GM19043 (cell line): Measurements from ENCODE around the gene EXD1.
"Not testable (repeated sequence)": the region's sequence is repeated elsewhere in the genome, so short reads cannot be mapped to it uniquely, and the experiment has no call there.

Source experiments
- ATAC-seq: cut with Tn5 transposase; IDR thresholded peaks from one replicate; pipeline ENCODE4 v1.9.1; 2021; ENCODE audit warnings: low read depth; ENCODE audit not compliant: unreplicated experiment

Gene EXD1

DNA sequence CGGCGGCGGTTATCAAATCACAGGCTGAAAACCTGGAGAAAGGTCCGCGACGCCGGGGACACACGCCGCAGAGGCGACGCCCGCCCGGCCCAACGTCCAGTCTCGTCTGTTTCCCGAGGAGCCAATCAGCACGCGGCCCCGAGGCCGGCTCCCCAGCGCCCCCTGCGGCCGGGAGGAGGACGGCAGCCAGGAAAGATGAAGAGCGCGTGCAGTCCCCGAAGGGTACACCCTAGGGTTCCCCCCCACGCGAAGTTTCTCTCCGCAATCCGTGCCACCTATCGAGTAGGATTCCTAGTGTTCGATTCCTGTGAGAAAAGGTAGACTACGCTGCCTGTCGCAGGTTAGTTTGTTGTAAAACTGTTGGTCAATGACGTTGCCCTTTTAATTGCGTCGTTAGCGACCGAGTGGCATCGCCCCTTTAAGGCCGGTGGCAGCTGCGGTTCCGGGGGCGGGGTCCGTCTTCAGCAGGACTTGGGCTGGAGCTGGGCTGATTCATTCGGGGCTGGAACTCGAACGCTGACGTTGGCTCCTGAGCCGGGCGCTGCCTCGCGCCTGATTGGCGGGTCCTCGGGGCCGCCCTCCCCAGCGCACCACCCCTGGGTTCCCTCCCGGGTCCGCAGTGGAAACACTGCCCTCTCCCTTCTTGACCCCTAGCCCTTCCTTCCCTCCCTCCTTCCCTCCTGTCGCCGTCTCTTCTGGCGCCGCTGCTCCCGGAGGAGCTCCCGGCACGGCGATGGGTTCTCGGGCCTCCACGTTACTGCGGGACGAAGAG, at the start of gene EXD1, which contains the start of gene CHP1:
EXD1 (minus strand) TSS at position 108 of the 772 bp plus-strand sequence. CDS start 4,182 bp downstream, outside the sequence.
CHP1 (plus strand) TSS at position 619 of the 772 bp plus-strand sequence; CDS start at position 734, 115 bp downstream.
- ATAC-seq: peak; percentile 96

GRCh38 chr15:41279535-41280283, 49.2 kb upstream of the EXD1 start:
- ATAC-seq: no peak

DNA sequence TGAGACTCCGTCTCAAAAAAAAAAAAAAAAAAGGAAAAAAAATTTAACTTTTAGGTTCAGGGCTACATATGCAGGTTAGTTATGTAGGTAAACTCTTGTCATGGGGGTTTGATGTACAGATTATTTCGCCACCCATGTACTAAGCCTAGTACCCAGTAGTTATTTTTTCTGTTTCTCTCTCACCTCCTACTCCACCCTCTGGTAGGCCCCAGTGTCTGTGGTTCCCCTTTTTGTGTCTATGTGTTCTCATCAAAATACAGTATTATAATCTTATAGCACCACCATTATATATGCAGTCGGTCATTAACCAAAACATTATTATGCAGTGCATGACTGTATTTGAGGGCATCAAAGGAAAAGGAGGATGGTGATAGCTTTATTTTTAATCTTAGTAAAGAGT, 47.8 kb upstream of the EXD1 start:
- ATAC-seq: no peak

DNA sequence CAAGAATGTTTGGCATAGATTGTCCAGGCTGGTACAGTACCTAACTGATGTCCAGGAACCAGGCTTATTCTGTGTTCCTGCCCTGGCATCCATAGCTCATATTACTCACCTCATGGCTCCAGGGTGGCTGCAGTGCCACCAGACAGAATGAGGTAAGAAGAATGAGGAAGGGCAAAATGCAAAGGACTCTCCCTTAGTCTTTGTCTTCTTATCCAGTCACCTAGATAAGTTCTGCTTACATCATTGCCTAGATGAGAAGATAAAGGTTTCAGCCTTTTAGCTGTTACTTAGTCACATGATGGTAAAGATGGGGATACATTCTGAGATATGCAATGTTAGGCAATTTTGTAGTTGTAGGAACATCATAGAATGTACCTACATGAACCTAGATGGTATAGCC, 46.3 kb upstream of the EXD1 start:
- no peak for ATAC-seq

DNA sequence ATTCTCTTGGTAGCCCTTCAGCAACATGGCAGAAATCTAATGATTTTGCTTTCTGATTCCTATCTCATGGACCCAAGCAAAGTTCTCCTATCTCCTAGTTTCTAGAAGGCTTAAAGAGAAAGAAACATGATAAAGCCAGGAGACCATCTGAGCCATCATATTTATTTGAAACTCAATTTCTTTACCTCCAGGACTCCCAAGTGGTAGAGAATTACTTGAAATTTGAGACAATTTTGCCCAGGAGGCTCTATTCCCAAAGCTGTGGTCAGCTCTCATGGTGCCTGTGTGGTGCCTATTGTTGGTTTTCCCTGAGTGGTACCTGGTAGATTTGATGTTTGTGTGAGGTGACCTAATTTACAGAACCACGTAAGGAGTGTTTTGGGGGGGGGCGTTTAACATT, 39.3 kb upstream of the EXD1 start:
- ATAC-seq: no peak

DNA sequence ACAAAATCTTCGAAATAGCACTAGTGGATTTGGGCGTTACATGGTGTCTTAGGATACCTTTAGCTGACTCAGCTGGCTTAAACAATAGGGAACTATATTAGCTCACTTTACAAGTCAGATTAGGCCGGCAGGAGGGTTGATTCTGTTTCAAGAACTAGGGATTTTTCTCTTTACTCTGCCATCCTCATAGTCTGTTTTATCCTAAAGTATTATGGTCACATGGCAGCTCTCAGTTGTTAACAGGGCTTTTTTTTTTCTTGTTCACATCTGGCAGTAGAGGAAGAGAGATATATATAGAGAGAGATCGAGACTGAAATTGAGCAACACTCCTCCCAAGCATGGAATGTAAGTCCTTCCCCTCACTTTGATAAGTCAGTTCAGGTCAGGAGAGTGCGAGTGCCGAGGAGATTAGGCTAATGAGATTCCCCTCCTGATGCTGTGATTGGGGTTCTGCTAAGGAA, 33.4 kb upstream of the EXD1 start:
- no peak for ATAC-seq

- ATAC-seq: no peak
Measured at GRCh38 chr15:41262571-41262970, 32.0 kb upstream of the EXD1 start.

DNA sequence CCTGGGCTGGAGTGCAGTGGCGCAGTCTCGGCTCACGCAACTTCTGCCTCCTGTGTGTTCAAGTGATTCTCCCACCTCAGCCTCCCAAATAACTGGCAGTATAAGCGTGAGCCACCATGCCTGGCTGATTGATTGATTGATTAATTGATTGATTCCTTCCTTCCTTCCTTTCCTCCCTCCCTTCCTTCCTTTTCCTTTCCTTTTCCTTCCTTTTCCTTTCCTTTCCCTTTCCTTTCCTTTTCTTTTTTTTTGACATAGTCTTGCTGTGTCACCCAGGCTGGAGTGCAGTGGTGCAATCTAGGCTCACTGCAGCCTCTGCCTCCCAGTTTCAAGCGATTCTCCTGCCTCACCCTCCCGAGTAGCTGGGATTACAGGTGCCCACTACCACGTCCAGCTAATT, 30.4 kb upstream of the EXD1 start:
- not testable (repeated sequence) for ATAC-seq

DNA sequence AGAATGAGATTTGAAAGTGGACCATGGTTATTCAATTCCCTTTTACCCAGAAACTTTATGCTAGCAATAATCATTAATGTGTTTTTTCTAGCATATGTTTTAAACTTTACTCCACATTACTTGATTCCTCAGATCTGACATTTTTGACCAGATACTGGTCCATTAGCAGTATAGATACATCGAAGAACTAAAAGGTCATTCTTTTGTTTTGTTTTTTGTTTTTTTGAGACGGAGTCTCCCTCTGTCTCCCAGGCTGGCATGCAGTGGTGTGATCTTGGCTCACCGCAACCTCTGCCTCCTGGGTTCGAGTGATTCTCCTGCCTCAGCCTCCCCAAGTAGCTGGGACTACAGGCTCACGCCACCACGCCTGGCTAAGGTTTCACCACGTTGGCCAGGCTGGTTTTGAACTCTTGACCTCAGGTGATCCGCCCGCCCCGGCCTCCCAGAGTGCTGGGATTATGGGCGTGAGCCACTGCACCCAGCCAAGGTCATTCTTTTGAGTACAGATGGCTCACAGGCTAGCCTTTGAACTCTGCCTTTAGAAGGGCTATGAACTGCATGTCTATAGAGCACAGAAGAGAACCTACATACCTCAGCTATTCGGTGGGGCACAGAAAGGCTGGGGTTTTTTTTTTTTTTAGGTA, 29.1 kb upstream of the EXD1 start:
- ATAC-seq: no peak

DNA sequence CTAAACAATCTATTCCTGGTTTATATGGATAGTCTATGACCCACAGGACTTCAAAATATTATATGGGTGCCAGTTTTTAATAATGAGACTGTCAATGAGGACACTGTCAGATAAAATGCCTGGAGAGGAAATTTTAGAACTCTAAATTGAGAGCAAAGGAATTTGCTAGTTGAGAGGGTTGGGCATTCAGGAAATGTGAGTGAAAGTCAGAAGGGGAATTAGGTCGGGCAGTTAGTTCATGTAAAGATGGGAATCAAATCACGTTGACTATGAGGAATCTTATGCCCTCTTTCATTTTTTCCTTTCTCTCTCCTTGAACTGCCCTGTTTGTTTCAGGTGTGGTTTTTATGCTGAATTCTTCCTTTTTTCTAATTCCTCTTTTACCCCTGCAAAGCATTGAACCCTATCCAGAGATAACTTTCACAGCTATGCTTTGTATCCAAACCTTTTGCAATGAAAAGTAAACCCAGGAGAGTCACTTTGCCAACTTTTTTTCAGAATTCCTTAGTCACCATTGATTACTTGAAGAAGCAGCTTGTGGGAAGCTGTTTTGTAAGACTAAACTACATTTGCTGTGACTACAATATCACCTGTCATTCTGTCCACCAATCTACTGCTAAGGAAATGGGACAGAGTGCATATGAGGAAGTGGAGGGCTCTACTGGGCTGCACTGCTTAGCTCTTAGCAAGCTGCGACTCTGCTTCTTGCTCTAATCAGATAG, 28.4 kb upstream of the EXD1 start:
- ATAC-seq: no peak

DNA sequence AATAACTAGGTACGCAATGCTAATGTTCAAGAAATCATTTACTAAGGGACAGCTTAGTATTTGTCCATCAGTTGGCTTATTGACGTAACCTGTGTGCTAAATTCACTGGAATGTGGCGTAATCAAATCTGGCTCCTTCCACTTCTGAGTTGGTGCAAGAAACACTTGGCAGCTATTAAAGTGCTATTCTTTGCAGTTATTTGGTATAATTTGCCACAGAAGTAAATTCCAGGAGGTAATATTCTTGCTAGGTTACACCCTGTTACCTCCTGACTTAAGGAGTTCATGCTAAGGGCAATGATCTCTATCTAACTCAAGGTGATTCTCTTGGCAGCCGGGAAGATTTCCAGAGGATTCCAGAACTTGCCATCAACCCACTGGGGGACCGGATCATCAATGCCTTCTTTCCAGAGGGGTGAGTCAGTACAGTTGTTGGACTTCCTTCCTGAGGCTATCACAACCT, 26.1 kb upstream of the EXD1 start:
- no peak for ATAC-seq

GRCh38 chr15:41256103-41256502, 25.5 kb upstream of the EXD1 start:
- ATAC-seq: no peak

- no peak for ATAC-seq
Measured at GRCh38 chr15:41254560-41254959, 24.0 kb upstream of the EXD1 start.

DNA sequence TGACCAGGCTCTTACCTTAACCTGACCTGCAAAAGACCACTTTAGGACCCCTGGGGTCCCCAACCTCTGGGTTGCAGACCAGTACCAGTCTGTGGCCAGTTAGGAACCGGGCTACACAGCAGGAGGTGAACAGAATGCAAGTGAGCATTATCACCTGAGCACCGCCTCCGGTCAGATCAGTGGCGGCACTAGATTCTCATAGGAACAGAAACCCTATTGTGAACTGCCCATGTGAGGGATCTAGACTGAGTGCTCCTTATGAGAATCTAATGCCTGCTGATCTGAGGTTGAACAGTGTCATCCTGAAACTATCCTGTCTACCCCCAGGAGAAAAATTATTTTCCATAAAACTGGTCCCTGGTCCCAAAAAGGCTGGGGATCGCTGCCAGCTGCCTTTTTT, 20.9 kb upstream of the EXD1 start:
- ATAC-seq: no peak

GRCh38 chr15:41250745-41251144, 20.2 kb upstream of the EXD1 start:
- ATAC-seq: not testable (repeated sequence)

DNA sequence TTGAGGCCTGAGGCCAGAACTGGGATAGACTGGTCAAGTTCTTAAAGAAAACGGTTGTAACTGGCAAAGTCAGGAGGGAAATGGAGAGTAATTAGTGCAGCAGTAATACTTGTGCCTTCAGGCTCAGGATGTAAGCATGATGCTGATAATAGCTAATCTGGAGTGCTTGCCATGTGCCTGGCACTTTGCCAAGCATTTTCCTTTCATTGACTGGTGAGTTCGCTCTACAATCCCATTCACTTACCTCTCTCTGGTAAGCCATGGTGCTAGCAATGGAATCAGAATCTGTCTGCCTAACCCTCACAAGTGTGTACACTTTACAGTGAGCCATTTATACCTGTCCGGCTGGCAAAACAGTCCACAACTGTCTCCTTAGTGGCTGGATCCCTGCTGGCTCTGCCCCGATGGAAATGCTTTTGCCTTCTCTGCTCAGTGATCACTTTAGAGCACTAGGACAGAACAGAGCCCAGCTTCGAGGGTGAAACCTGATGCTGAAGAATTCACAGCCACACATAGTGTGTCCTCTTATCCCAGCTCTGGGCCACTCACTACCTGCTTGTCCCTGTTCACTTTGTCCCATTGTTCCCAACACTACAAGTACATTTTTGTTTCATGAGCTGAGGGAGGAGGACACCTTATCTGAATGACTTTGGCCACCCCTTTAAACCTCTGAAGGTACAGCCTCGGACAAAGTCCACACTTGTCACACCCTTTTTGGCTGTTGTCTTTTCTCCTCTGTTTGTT, 10.8 kb upstream of the EXD1 start:
- ATAC-seq: no peak

- no peak for ATAC-seq
Measured at GRCh38 chr15:41238100-41238499, 7.5 kb upstream of the EXD1 start.

- ATAC-seq: no peak
Measured at GRCh38 chr15:41235929-41236328, 5.4 kb upstream of the EXD1 start.

GRCh38 chr15:41235228-41235627, 4.7 kb upstream of the EXD1 start:
- not testable (repeated sequence) for ATAC-seq

DNA sequence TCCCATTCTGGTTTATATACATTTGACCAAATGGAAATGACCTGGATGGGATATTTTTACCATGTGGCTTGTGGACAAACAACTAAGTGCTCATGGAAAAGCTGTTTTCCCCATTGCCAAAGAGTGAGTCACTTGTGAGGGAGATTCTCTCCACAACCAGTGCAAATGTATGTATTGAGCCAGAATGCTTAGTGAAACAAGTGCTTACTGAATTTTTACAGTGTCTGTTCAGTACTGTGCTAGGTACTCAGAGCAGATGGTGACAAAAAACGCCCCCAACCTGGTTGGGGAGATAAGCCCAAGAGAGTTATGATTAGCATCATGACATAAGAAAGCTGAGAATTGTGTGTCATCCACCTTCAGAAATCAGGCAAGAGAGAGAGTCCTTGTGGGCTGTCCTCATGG, 2.8 kb upstream of the EXD1 start:
- ATAC-seq: no peak
